GM23338 (cell line): ENCODE results near the gene RMND1. TPM values are rescaled to one million over a fixed set of nuclear protein-coding genes. Genes with fewer than 3 reads are reported as not detected.

Experiments used
- ATAC-seq: fragments of 200-7000 bp; cut with Tn5 transposase; 3 replicates; pipeline ENCODE4 v1.9.1; 2020
- DNase-seq: peaks from one replicate; pipeline ENCODE4 v3.0.0-alpha.2; 2015; ENCODE audit warnings: low spot score
- H2AFZ ChIP-seq: fragments of 200-600 bp; sonication (generic); 2 replicates; pipeline ENCODE4 v1.8.0; 2016; ENCODE audit warnings: antibody characterized with exemption, mild to moderate bottlenecking, moderate library complexity
- H3F3A ChIP-seq: fragments of 200-600 bp; sonication (generic); replicated peaks from 2 replicates; pipeline ENCODE4 v1.8.0; 2017; ENCODE audit warnings: antibody characterized with exemption, mixed run types, low read depth
- H3K27ac ChIP-seq: fragments of 200-600 bp; sonication (generic); 2 replicates; pipeline ENCODE4 v1.6.1; 2016; ENCODE audit warnings: low read depth
- H3K27me3 ChIP-seq: fragments of 200-600 bp; sonication (generic); 2 replicates; pipeline ENCODE4 v1.8.0; 2016; ENCODE audit warnings: mild to moderate bottlenecking, mixed run types, moderate library complexity; ENCODE audit not compliant: insufficient read depth
- H3K36me3 ChIP-seq: fragments of 200-600 bp; sonication (generic); 2 replicates; pipeline ENCODE4 v1.8.0; 2016; ENCODE audit warnings: mild to moderate bottlenecking; ENCODE audit not compliant: insufficient read depth
- H3K4me1 ChIP-seq: fragments of 200-600 bp; sonication (generic); 2 replicates; pipeline ENCODE4 v1.8.0; 2016; ENCODE audit warnings: mild to moderate bottlenecking, moderate library complexity; ENCODE audit not compliant: insufficient read depth
- H3K4me2 ChIP-seq: fragments of 200-600 bp; sonication (generic); 2 replicates; pipeline ENCODE4 v1.7.1; 2017; ENCODE audit warnings: mixed run types
- H3K4me3 ChIP-seq: fragments of 200-600 bp; sonication (generic); 2 replicates; pipeline ENCODE4 v1.6.1; 2016; ENCODE audit warnings: mixed run types
- H3K79me2 ChIP-seq: fragments of 200-600 bp; sonication (generic); replicated peaks from 2 replicates; pipeline ENCODE4 v1.8.0; 2017; ENCODE audit warnings: mild to moderate bottlenecking; ENCODE audit not compliant: insufficient read depth
- H3K9me2 ChIP-seq: fragments of 200-600 bp; sonication (generic); 2 replicates; pipeline ENCODE4 v1.8.0; 2017; ENCODE audit not compliant: insufficient read depth
- H4K20me1 ChIP-seq: fragments of 200-600 bp; sonication (generic); replicated peaks from 2 replicates; pipeline ENCODE4 v1.8.0; 2017; ENCODE audit warnings: mild to moderate bottlenecking; ENCODE audit not compliant: insufficient read depth
- H3K27ac Mint-ChIP-seq: 2 replicates; pipeline ENCODE4 v1.8.0; 2020; ENCODE audit warnings: inconsistent platforms, mild to moderate bottlenecking, moderate library complexity, mixed read lengths
- H3K27me3 Mint-ChIP-seq: 3 replicates; pipeline ENCODE4 v1.8.0; 2022; ENCODE audit warnings: low read depth, mild to moderate bottlenecking, moderate library complexity, mixed read lengths, inconsistent platforms; ENCODE audit not compliant: insufficient read depth, poor library complexity
- H3K36me3 Mint-ChIP-seq: 3 replicates; pipeline ENCODE4 v1.8.0; 2021; ENCODE audit warnings: low read depth, mild to moderate bottlenecking, inconsistent platforms, moderate library complexity, mixed read lengths
- H3K4me1 Mint-ChIP-seq: 3 replicates; pipeline ENCODE4 v1.8.0; 2020; ENCODE audit warnings: mild to moderate bottlenecking, inconsistent platforms, mixed read lengths
- H3K4me3 Mint-ChIP-seq: 3 replicates; pipeline ENCODE4 v1.8.0; 2021; ENCODE audit warnings: moderate library complexity, mild to moderate bottlenecking, inconsistent platforms, mixed read lengths
- H3K9me3 Mint-ChIP-seq: 3 replicates; pipeline ENCODE4 v1.8.0; 2020; ENCODE audit warnings: moderate library complexity, mild to moderate bottlenecking, inconsistent platforms, mixed read lengths
- CREB1 ChIP-seq: fragments of 250-450 bp; sonication (Bioruptor Pico); IDR thresholded peaks from 2 replicates; pipeline ENCODE4 v1.5.0; 2020; ENCODE audit warnings: low read depth, mild to moderate bottlenecking, moderate library complexity
- ETS1 ChIP-seq: IDR thresholded peaks from 2 replicates; pipeline ENCODE4 v1.6.1; 2016; ENCODE audit warnings: antibody characterized with exemption
- EZH2 ChIP-seq: fragments of 200-600 bp; sonication (generic); IDR thresholded peaks from one replicate; pipeline ENCODE4 v1.8.0; 2017; ENCODE audit warnings: antibody characterized with exemption, mild to moderate bottlenecking, low read depth; ENCODE audit not compliant: unreplicated experiment
- JUNB ChIP-seq: IDR thresholded peaks from one replicate; pipeline ENCODE4 v1.6.1; 2016; ENCODE audit warnings: antibody characterized with exemption; ENCODE audit not compliant: unreplicated experiment
- NANOG ChIP-seq: IDR thresholded peaks from 2 replicates; pipeline ENCODE4 v1.6.1; 2016; ENCODE audit warnings: antibody characterized with exemption, borderline replicate concordance
- POLR2AphosphoS5 ChIP-seq: IDR thresholded peaks from 2 replicates; pipeline ENCODE4 v1.6.1; 2016; ENCODE audit warnings: antibody characterized with exemption, low read depth
- REST ChIP-seq: IDR thresholded peaks from one replicate; pipeline ENCODE4 v1.6.1; 2018; ENCODE audit warnings: antibody characterized with exemption; ENCODE audit not compliant: unreplicated experiment
- STAT1 ChIP-seq: IDR thresholded peaks from one replicate; pipeline ENCODE4 v1.6.1; 2016; ENCODE audit warnings: antibody characterized with exemption; ENCODE audit not compliant: unreplicated experiment
- ZNF114 ChIP-seq: fragments of 250-450 bp; sonication (Bioruptor Pico); IDR thresholded peaks from 2 replicates; pipeline ENCODE4 v1.5.0; 2020; ENCODE audit warnings: mild to moderate bottlenecking, moderate library complexity
- ZNF331 ChIP-seq: fragments of 250-450 bp; sonication (Bioruptor Pico); IDR thresholded peaks from 2 replicates; pipeline ENCODE4 v1.5.0; 2020; ENCODE audit warnings: low read depth, mild to moderate bottlenecking, moderate library complexity
- ZNF462 ChIP-seq: fragments of 250-450 bp; sonication (Bioruptor Pico); IDR thresholded peaks from 2 replicates; pipeline ENCODE4 v1.5.0; 2020; ENCODE audit warnings: mild to moderate bottlenecking, moderate library complexity
- polyA plus RNA-seq: library from polyadenylated mRNA; unstranded; fragments of >200 nt; fragmentation: Nextera tagmentation; extraction: Ambion mirVana; gene quantifications from 2 replicates; pipeline ENCODE4 v1.2.1, GENCODE V29; 2016
- total RNA-seq: library from RNA; depleted of rRNA; stranded (reverse); fragments of >200 nt; shearing (Covaris generic); gene quantifications from 2 replicates; pipeline ENCODE4 v1.2.3, GENCODE V29; 2014

Gene RMND1
- total and polyA plus RNA-seq, 2 experiments from 2014 or later: 27.5 to 34.4 TPM

GRCh38 chr6:151393410-151393809 is 58.5 kb downstream of the RMND1 start:
- DNase-seq: no peak
- Histone ChIP-seq H3K4me2 (peak overlapping the region; percentile 91), H2AFZ (no peak overlapping the region), H3K4me3 (peak overlapping the region; percentile 91; the same call in 1 of the 2 replicates), H3K36me3 (no peaks in the 10 kb centered on the region), H3K9me2 (peaks cover 3% of the 10 kb centered on the region; the same call in 1 of the 2 replicates), H3F3A (peaks cover 11% of the 10 kb centered on the region), H3K27ac (no peak overlapping the region), H4K20me1 (peaks cover 40% of the 10 kb centered on the region), H3K27me3 (no peaks in the 10 kb centered on the region), H3K79me2 (peaks cover 76% of the 10 kb centered on the region), H3K4me1 (peaks cover 23% of the 10 kb centered on the region)
- H3K27me3 Mint-ChIP-seq: peaks cover 11% of the 10 kb centered on the region
- H3K4me1 Mint-ChIP-seq: peaks cover 27% of the 10 kb centered on the region
- H3K4me3 Mint-ChIP-seq: peak overlapping the region; percentile 97
- ATAC-seq: no peak
- H3K27ac Mint-ChIP-seq: no peak overlapping the region
- H3K9me3 Mint-ChIP-seq: no peaks in the 10 kb centered on the region; the same call in 2 of the 3 replicates
- H3K36me3 Mint-ChIP-seq: peaks cover 37% of the 10 kb centered on the region
- no peak for TF ChIP-seq STAT1

- Mint-ChIP-seq H3K4me1 (peaks cover 27% of the 10 kb centered on the region), H3K4me3 (peak overlapping the region; percentile 97), H3K36me3 (peaks cover 41% of the 10 kb centered on the region), H3K27me3 (peaks cover 11% of the 10 kb centered on the region), H3K9me3 (no peaks in the 10 kb centered on the region; the same call in 2 of the 3 replicates), H3K27ac (peak overlapping the region; percentile 98)
- peaks cover 76% of the 10 kb centered on the region for H3K79me2 ChIP-seq
- no peaks in the 10 kb centered on the region for H3K36me3 ChIP-seq
- H3K4me2 ChIP-seq: peak overlapping the region; percentile 91
- H3K9me2 ChIP-seq: peaks cover 3% of the 10 kb centered on the region; the same call in 1 of the 2 replicates
- peak overlapping the region; percentile 90 for H3K27ac ChIP-seq
- H3K4me3 ChIP-seq: peak overlapping the region; percentile 91
- peaks cover 32% of the 10 kb centered on the region for H4K20me1 ChIP-seq
- no peak overlapping the region for H2AFZ ChIP-seq
- ATAC-seq (no peak), DNase-seq (no peak)
- H3K27me3 ChIP-seq: no peaks in the 10 kb centered on the region
- peaks cover 11% of the 10 kb centered on the region for H3F3A ChIP-seq
- H3K4me1 ChIP-seq: peaks cover 23% of the 10 kb centered on the region
- TF ChIP-seq NANOG (no peak), ETS1 (no peak), CREB1 (CRISPR knock-in tag) (no peak), ZNF331 (CRISPR knock-in tag) (no peak), REST (no peak), JUNB (no peak), POLR2AphosphoS5 (no peak), ZNF114 (CRISPR knock-in tag) (no peak), EZH2 (no peak), ZNF462 (CRISPR knock-in tag) (no peak), STAT1 (no peak)
These were observed 59.5 kb downstream of the RMND1 start for GRCh38 chr6:151392427-151392826.
